Measurements from ENCODE around the gene TBKBP1. TPM values are rescaled to one million over a fixed set of nuclear protein-coding genes. Genes with fewer than 3 reads are reported as not detected.

The TBKBP1 gene
- 10 to 100 TPM in 1 of 2 donors, 1 to 10 TPM in 1; 6.3 to 10.2 TPM for total RNA-seq

- H3K27ac Mint-ChIP-seq: peak within 1 kb of the TSS; percentile 91
- H3K36me3 Mint-ChIP-seq (ENCODE audit: low read depth): peaks cover 44% of the 10 kb centered on the region
- H3K27me3 Mint-ChIP-seq: no peaks in the 10 kb centered on the region
- peak; percentile 22 for ATAC-seq (replicated peaks)
- H3K4me1 Mint-ChIP-seq: peaks cover 31% of the 10 kb centered on the region
- H3K9me3 Mint-ChIP-seq: no peaks in the 10 kb centered on the region
- peak within 1 kb of the TSS; percentile 92 for H3K4me3 Mint-ChIP-seq
These were observed at the start of gene TBKBP1 for GRCh38 chr17:47693731-47694580. Gene TBKBP1 (plus strand): TSS chr17:47694161. CDS start chr17:47696113, 1,952 bp downstream.

- no peaks in the 10 kb centered on the region for H3K9me3 Mint-ChIP-seq
- H3K4me3 Mint-ChIP-seq: no peak overlapping the region
- H3K27me3 Mint-ChIP-seq: no peaks in the 10 kb centered on the region
- peaks cover 12% of the 10 kb centered on the region for H3K4me1 Mint-ChIP-seq
- peaks cover 7% of the 10 kb centered on the region for H3K36me3 Mint-ChIP-seq (ENCODE audit: low read depth)
- no peak for ATAC-seq (replicated peaks)
- H3K27ac Mint-ChIP-seq: no peak overlapping the region
These were observed 49.6 kb upstream of the TBKBP1 start for GRCh38 chr17:47644324-47644723.

GRCh38 chr17:47649153-47649971 lies 44.6 kb upstream of the TBKBP1 start, which contains the start of gene KPNB1:
Gene KPNB1 (plus strand): TSS chr17:47649919. CDS start chr17:47650245, 326 bp downstream.
- Mint-ChIP-seq H3K4me3 (peak within 1 kb of the TSS; percentile 94), H3K36me3 (ENCODE audit: low read depth) (peaks cover 51% of the 10 kb centered on the region), H3K4me1 (peaks cover 33% of the 10 kb centered on the region), H3K27ac (peak within 1 kb of the TSS; percentile 97), H3K27me3 (no peaks in the 10 kb centered on the region), H3K9me3 (no peaks in the 10 kb centered on the region)
- ATAC-seq (replicated peaks): peak; percentile 85

- Mint-ChIP-seq H3K27ac (peak overlapping the region; percentile 97), H3K27me3 (no peaks in the 10 kb centered on the region), H3K9me3 (no peaks in the 10 kb centered on the region), H3K4me3 (peak overlapping the region; percentile 94), H3K36me3 (ENCODE audit: low read depth) (peaks cover 57% of the 10 kb centered on the region), H3K4me1 (peaks cover 34% of the 10 kb centered on the region)
- ATAC-seq (replicated peaks): peak; percentile 14
These were observed 43.9 kb upstream of the TBKBP1 start for GRCh38 chr17:47649972-47650524.

- no peaks in the 10 kb centered on the region for H3K9me3 Mint-ChIP-seq
- H3K4me3 Mint-ChIP-seq: peak overlapping the region; percentile 94
- H3K36me3 Mint-ChIP-seq (ENCODE audit: low read depth): peaks cover 65% of the 10 kb centered on the region
- H3K27ac Mint-ChIP-seq: peak overlapping the region; percentile 92
- ATAC-seq (replicated peaks): peak; percentile 62
- H3K27me3 Mint-ChIP-seq: no peaks in the 10 kb centered on the region
- H3K4me1 Mint-ChIP-seq: peaks cover 40% of the 10 kb centered on the region
These were observed 43.1 kb upstream of the TBKBP1 start for GRCh38 chr17:47650525-47651522.

- Mint-ChIP-seq H3K4me3 (peak overlapping the region; percentile 94), H3K27ac (peak overlapping the region; percentile 92), H3K4me1 (peaks cover 44% of the 10 kb centered on the region), H3K36me3 (ENCODE audit: low read depth) (peaks cover 74% of the 10 kb centered on the region), H3K27me3 (no peaks in the 10 kb centered on the region), H3K9me3 (no peaks in the 10 kb centered on the region)
- no peak for ATAC-seq (replicated peaks)
These were observed 42.3 kb upstream of the TBKBP1 start for GRCh38 chr17:47651704-47652103.

- no peaks in the 10 kb centered on the region for H3K27me3 Mint-ChIP-seq
- no peaks in the 10 kb centered on the region for H3K9me3 Mint-ChIP-seq
- peaks cover 83% of the 10 kb centered on the region for H3K36me3 Mint-ChIP-seq (ENCODE audit: low read depth)
- peak overlapping the region; percentile 94 for H3K4me3 Mint-ChIP-seq
- ATAC-seq (replicated peaks): no peak
- peak overlapping the region; percentile 92 for H3K27ac Mint-ChIP-seq
- peaks cover 46% of the 10 kb centered on the region for H3K4me1 Mint-ChIP-seq
These were observed 41.4 kb upstream of the TBKBP1 start for GRCh38 chr17:47652570-47652969.

GRCh38 chr17:47653442-47653841 lies 40.5 kb upstream of the TBKBP1 start:
- no peaks in the 10 kb centered on the region for H3K9me3 Mint-ChIP-seq
- H3K27me3 Mint-ChIP-seq: no peaks in the 10 kb centered on the region
- ATAC-seq (replicated peaks): no peak
- peaks cover 48% of the 10 kb centered on the region for H3K4me1 Mint-ChIP-seq
- peaks cover 88% of the 10 kb centered on the region for H3K36me3 Mint-ChIP-seq (ENCODE audit: low read depth)
- H3K27ac Mint-ChIP-seq: peak overlapping the region; percentile 74
- H3K4me3 Mint-ChIP-seq: peak overlapping the region; percentile 94

- Mint-ChIP-seq H3K9me3 (no peaks in the 10 kb centered on the region), H3K4me1 (peaks cover 51% of the 10 kb centered on the region), H3K27me3 (no peaks in the 10 kb centered on the region), H3K36me3 (ENCODE audit: low read depth) (peaks cover 96% of the 10 kb centered on the region), H3K27ac (peak overlapping the region; percentile 83), H3K4me3 (peak overlapping the region; percentile 94)
- ATAC-seq (replicated peaks): no peak
These were observed 39.0 kb upstream of the TBKBP1 start for GRCh38 chr17:47654991-47655390.

GRCh38 chr17:47660064-47660492 lies 33.9 kb upstream of the TBKBP1 start:
- H3K27ac Mint-ChIP-seq: peak overlapping the region; percentile 74

GRCh38 chr17:47663912-47664623 lies 29.9 kb upstream of the TBKBP1 start:
- peak overlapping the region; percentile 49 for H3K27ac Mint-ChIP-seq
- H3K27me3 Mint-ChIP-seq: no peaks in the 10 kb centered on the region
- peak; percentile 48 for ATAC-seq (replicated peaks)
- H3K4me1 Mint-ChIP-seq: peaks cover 10% of the 10 kb centered on the region
- peak overlapping the region; percentile 7 for H3K4me3 Mint-ChIP-seq
- peaks cover 100% of the 10 kb centered on the region for H3K36me3 Mint-ChIP-seq (ENCODE audit: low read depth)
- no peaks in the 10 kb centered on the region for H3K9me3 Mint-ChIP-seq

More at GRCh38 chr17:47660064-47660492, 33.9 kb upstream of the TBKBP1 start:
- Mint-ChIP-seq H3K4me1 (peaks cover 31% of the 10 kb centered on the region), H3K36me3 (ENCODE audit: low read depth) (peaks cover 100% of the 10 kb centered on the region), H3K27me3 (no peaks in the 10 kb centered on the region), H3K4me3 (peak overlapping the region; percentile 61), H3K9me3 (no peaks in the 10 kb centered on the region)
- peak; percentile 85 for ATAC-seq (replicated peaks)

- ATAC-seq (replicated peaks): no peak
- Mint-ChIP-seq H3K9me3 (no peaks in the 10 kb centered on the region), H3K4me1 (peaks cover 10% of the 10 kb centered on the region), H3K27me3 (no peaks in the 10 kb centered on the region), H3K4me3 (no peak overlapping the region), H3K27ac (peak overlapping the region; percentile 49), H3K36me3 (ENCODE audit: low read depth) (peaks cover 100% of the 10 kb centered on the region)
These were observed 29.4 kb upstream of the TBKBP1 start for GRCh38 chr17:47664624-47664941.

GRCh38 chr17:47665655-47666054 lies 28.3 kb upstream of the TBKBP1 start:
- peaks cover 100% of the 10 kb centered on the region for H3K36me3 Mint-ChIP-seq (ENCODE audit: low read depth)
- H3K27me3 Mint-ChIP-seq: no peaks in the 10 kb centered on the region
- ATAC-seq (replicated peaks): no peak
- no peak overlapping the region for H3K4me3 Mint-ChIP-seq
- H3K9me3 Mint-ChIP-seq: no peaks in the 10 kb centered on the region
- no peak overlapping the region for H3K27ac Mint-ChIP-seq
- H3K4me1 Mint-ChIP-seq: peaks cover 10% of the 10 kb centered on the region

Data from activated T-helper 17 cell treated with anti-CD3 and anti-CD28 coated beads, Interleukin-2, amount 50 U/mL, for 72 hours (primary cell).